AML-193 (cell line): Measurements from ENCODE around the gene NXPH2.
A peak's percentile ranks its signal among the peaks of the same experiment; 100 is the strongest.

Experiments
- DNase-seq, 2 experiments: peaks; one replicate each; lab custom pipeline; 2025; lab: John Stamatoyannopoulos, UW

Gene NXPH2

DNA sequence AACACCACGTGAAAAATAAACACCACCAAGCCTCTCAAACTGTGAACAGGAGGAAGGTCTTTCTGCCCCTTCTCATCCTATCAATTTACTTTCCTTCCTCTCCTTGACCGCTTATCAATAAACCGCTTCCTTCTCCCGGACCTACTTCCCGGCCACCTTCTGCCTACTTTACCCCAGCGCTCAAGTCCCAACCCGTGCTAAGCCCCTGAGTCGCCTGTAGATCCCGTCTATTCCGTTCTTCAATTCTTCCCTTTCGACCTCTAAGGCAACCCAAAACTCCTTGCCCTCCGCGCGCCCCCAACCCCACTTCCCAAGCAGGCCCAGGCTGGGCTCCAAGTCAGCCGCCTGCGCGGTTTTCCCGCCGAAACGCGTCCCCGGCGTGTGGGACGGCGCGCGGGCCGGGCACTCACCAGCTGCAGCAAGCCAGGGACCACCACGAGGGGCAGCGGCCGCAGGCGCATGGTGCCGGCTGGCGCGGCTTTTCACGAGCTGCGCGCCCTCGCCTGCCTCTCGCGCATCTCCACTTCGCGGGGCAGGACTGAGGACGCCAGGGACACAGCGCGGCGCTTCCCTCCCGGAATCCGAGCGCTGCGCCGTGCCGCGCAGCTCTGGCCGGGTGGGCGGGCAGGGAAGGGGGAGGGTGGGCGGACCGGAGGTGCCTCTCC, at the start of gene NXPH2:
Gene NXPH2 (minus strand): TSS at position 610 of the 665 bp plus-strand sequence. CDS start 149 bp downstream, at position 461.
- no peak for DNase-seq

DNA sequence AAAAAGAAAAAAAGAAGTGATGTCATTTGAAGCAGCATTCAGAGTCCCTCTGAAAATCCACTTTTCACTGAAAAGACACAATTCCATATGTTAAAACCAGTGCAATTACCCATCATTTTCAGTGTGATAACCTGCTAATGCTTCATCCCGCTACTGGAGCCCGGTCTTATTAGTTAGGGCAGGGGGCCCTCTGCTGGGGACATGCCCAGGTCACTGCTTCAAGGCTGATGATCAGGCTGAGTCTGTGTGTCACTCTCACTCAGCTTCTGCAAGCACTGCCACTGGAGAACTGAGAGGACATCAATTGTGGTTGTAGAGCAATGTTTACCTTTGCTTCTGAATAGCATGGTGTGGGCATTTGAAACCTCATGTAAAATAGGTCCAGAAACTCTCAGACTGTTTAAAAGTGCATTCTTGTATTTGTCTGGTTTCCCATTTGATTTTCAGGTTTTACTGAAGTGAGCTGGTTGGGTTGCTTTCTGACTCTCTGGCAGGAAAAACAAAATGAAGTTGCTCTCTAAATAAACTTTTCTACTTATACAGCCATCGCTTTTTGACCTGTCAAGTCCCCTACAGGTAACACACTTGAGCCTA, 49.2 kb upstream of the NXPH2 start:
- DNase-seq: peak; percentile 31 to 33

GRCh38 chr2:138827426-138828054, 47.4 kb upstream of the NXPH2 start:
- peak; percentile 60 to 82 for DNase-seq

- no peak for DNase-seq
Measured at GRCh38 chr2:138823666-138824065, 43.5 kb upstream of the NXPH2 start.

- no peak for DNase-seq
Measured at GRCh38 chr2:138819964-138820363, 39.8 kb upstream of the NXPH2 start.

DNA sequence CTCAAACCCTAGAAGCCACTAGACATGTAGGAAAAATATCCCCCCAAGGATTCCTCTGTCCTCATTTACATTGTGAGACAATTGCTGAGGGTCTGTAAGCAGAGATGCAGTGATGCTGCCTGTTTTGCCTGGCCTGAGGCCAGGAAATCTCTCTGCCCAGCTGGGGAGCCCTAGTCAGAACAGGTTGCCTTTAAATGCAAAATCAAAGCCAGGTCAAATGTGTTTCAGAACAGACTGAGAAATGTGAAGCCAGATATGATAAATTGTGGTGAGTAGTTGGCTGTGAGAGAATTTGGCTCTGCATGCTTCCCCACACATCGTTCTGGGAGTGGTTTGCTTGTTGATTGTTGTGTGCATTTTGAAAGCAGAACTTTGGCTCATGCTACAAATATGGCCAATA, 38.4 kb upstream of the NXPH2 start:
- DNase-seq: no peak

- peak; percentile 90 to 91 for DNase-seq
Measured at GRCh38 chr2:138814123-138814898, 34.1 kb upstream of the NXPH2 start.

GRCh38 chr2:138811431-138811830, 31.2 kb upstream of the NXPH2 start:
- DNase-seq: no peak

GRCh38 chr2:138794724-138795123, 14.5 kb upstream of the NXPH2 start:
- DNase-seq: no peak

- DNase-seq: peak; percentile 32 to 36
Measured at GRCh38 chr2:138787053-138787666, 7.0 kb upstream of the NXPH2 start.

DNA sequence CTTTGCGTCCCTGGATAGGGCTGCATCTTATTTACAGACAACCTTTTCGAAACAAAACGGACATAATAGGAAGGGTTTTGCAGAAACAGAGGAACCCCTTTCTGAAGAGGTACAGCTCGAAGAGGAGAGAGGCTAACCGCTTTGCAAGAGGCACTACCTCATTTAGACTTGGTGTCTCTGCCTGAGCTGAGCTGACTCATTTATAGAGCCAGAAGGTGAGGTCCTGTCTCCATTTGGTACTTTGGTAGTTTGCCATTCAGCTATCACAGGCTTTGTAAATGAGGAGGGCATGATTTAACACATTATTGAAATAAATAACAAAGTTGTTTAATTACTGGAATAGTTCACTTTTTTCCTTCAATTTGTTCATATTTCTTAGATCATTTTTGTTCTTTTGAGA, 2.2 kb upstream of the NXPH2 start:
- no peak for DNase-seq

DNA sequence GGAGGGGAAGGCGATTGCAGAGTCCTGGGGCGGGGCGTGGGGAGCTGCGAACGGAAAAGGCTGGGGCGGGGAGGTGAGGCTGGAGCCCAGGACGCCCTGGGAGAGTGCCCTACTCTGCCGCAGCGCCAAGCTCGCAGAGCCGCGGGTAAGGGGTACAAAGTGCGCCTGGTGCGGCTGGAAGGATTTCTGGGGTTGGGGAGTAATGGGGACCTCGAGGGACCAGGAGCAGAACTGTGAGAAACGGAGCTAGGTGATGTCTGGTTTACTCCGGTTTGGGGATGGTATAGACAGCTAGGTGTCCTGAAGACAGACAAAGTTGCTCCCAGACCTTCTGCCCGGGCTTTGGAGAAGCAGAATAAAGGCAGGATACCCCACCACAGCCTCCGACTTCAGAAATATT, 718 bp upstream of the NXPH2 start:
- DNase-seq: no peak

GRCh38 chr2:138780446-138780880, 273 bp upstream of the NXPH2 start:
- no peak for DNase-seq

DNA sequence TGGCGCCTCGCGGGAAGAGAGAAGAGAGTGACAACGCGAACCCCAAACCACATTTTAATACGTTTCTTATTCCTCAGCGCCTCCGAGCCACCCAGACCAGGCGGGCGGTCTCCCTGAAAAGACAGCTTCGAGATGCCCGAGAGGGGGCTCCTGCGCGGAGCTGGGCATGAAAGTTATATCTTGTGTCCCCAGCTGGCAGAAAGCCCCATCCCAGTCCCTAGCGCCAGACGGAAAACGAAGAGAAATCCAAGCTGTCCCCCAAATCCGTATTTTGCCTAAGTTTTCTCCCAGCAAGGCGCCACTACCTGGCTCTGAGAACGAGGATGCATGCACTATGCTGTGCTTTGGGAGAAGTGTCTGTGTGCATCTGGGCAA, 797 bp downstream of the NXPH2 start:
- no peak for DNase-seq

DNA sequence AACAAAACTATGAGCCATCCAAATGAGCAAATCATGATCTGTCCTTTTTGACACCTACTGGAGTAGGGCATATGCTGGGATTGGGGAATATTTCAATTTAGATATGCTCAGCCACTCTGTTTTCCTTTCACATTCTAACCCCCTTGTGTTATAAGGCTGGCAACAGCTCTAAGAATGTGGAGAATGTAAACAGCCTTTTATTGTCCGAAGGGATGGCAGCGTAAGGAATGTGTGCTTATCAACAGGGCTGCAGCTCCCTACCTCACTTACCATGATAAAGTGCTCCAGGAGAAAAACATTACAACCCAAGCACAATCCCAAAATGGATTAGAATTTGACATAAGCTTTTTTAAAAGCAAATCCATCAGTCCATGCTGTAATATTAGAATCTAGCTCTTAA, 2.2 kb downstream of the NXPH2 start:
- no peak for DNase-seq

DNA sequence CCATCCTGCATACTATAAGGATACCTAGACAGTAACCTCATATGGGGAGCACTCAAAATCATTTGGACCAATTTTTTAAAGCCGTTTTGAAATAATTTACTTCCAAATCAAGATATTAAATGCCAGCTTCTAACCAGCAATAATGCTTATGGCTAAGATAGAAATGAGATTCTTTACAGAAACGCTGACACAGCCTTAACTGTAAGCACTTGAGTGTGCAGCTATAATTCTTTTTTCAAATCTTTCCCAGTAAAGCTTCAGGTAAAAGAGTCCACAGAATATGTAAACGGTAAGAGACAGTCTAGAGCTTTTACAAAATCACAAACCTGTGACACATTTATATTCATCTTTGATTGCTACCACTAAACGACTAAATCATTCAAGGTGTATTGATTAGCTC, 4.5 kb downstream of the NXPH2 start:
- DNase-seq: no peak

GRCh38 chr2:138771534-138771933, 8.7 kb downstream of the NXPH2 start:
- DNase-seq: no peak

- DNase-seq: no peak
Measured at GRCh38 chr2:138767101-138767500, 13.1 kb downstream of the NXPH2 start.

DNA sequence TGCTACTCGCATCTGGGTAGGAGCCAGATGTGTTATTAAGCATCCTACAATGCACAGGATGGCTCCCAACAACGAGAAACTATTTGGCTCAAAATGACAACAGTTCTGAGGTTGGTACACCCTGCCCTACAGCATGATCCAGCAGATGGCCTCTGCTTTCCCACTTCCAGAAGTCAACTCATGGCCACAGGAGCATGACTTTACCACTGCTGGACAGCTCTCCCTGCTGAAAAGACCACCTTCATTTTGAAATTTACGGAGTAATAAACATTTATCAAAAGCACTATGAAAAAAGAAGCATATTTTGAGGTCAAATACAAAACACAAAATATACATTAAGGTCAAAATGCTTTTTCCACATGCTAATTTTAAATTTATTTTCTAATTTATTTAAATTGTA, 13.7 kb downstream of the NXPH2 start:
- no peak for DNase-seq

DNA sequence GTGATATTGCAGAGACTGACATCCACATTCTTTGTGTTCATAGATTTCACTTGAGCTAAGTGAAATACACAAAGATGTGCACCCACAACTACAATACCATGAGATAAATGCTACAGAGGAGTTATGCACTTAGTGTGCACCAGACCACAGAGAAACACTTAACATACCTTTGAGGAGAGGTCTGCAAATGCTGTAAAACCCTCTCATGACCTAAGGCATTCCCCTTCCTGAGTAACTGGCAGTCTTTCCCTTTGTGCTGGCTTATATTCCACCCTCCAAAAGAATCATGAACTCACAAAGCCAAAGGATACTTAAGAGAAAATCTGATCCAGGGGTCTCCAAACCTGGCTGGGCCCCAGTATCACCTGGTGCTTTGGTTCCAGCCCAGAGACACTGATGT, 16.2 kb downstream of the NXPH2 start:
- no peak for DNase-seq

DNA sequence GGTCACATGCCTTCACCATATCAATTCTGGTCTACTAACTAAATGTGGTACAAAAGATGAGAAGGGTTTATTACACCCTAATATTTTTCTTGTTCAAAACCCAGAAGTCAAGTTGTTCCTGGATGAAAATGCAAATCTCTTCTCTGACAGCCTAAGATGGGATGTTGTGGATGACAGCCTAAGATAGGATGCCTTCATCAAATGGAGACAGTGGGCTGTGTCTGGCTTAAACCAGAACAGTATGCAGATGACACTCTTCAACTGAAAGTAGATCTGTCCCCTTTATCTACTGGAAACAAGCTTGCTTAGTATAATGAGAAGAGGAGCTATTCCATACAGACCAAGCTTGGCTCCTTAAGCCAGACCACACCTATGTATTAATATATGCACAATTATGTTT, 17.7 kb downstream of the NXPH2 start:
- no peak for DNase-seq

- no peak for DNase-seq
Measured at GRCh38 chr2:138760676-138761075, 19.5 kb downstream of the NXPH2 start.
